AG04449 (cell line): ENCODE data around the gene TWSG1.

Experiments used
- CTCF ChIA-PET: fragments of 350-600 bp; formaldehyde crosslinking; extraction: SDS; loops from one replicate; lab custom pipeline; 2021; ENCODE audit warnings: antibody characterized with exemption; lab: Yijun Ruan, JAX
- POLR2A ChIA-PET: fragments of 400-600, 350-600 bp; formaldehyde crosslinking; extraction: SDS; loops from one replicate; lab custom pipeline; 2020; ENCODE audit warnings: antibody characterized with exemption, inconsistent platforms; lab: Yijun Ruan, JAX
- DNase-seq: peaks from one replicate; pipeline ENCODE4 v3.0.0-alpha.2; 2010; ENCODE audit warnings: low read depth, low spot score
- H3K4me3 ChIP-seq: 2 replicates; pipeline ENCODE4 v1.5.1; 2011; ENCODE audit warnings: low read depth, mild to moderate bottlenecking, control low read depth, low read length
- CTCF ChIP-seq: IDR thresholded peaks from one replicate; pipeline ENCODE4 v1.5.1; 2011; ENCODE audit warnings: mild to moderate bottlenecking, moderate library complexity, low read length, control low read depth, inconsistent platforms; ENCODE audit not compliant: insufficient read depth; ENCODE audit errors: missing control alignments

Gene TWSG1

GRCh38 chr18:9330419-9330818 is 4.2 kb upstream of the TWSG1 start:
- H3K4me3 ChIP-seq = no peak overlapping the region
- DNase-seq = no peak
- CTCF ChIA-PET = interaction anchor here (0.6 to 1.2 kb wide), 2 partner anchors 9 to 14 kb away, joined by 3 read pairs; no protein-coding TSS in a partner anchor
- POLR2A ChIA-PET = no interaction called here
- no peak for TF ChIP-seq CTCF

- TF ChIP-seq CTCF = peak; percentile 8
- DNase-seq = no peak
- POLR2A ChIA-PET = interaction anchor here (0.6 to 0.9 kb wide), 4 partner anchors 13 to 270 kb away, joined by 3 to 5 read pairs (median 4); no protein-coding TSS in a partner anchor
- H3K4me3 ChIP-seq = peak overlapping the region; percentile 58
- CTCF ChIA-PET = interaction anchor here (0.6 to 2.4 kb wide), 8 partner anchors 8 to 262 kb away, joined by 3 to 11 read pairs (median 5); no protein-coding TSS in a partner anchor
Measured at GRCh38 chr18:9333441-9334328, 888 bp upstream of the TWSG1 start.

- POLR2A ChIA-PET = interaction anchor here (0.9 to 1.0 kb wide), 2 partner anchors 16 to 82 kb away, joined by 3 read pairs; no protein-coding TSS in a partner anchor
- H3K4me3 ChIP-seq = peak overlapping the region; percentile 79
- CTCF ChIA-PET = interaction anchor here (1.5 to 2.4 kb wide), 4 partner anchors 9 to 181 kb away, joined by 4 to 11 read pairs (median 6); no protein-coding TSS in a partner anchor
- TF ChIP-seq CTCF = no peak
- no peak for DNase-seq
Measured at GRCh38 chr18:9334973-9335696, 562 bp downstream of the TWSG1 start.

GRCh38 chr18:9335697-9336045 is 1.1 kb downstream of the TWSG1 start:
- POLR2A ChIA-PET = no interaction called here
- TF ChIP-seq CTCF = no peak
- CTCF ChIA-PET = interaction anchor here (4.1 kb wide), 1 partner anchor 181 kb away, joined by 27 read pairs; no protein-coding TSS in a partner anchor
- H3K4me3 ChIP-seq = peak overlapping the region; percentile 79
- no peak for DNase-seq

- CTCF ChIA-PET = interaction anchor here (0.8 to 4.1 kb wide), 4 partner anchors 10 to 180 kb away, joined by 3 to 27 read pairs (median 6); partner anchors contain the start of gene RALBP1
- H3K4me3 ChIP-seq = no peak overlapping the region
- no peak for TF ChIP-seq CTCF
- no peak for DNase-seq
- POLR2A ChIA-PET = no interaction called here
Measured at GRCh38 chr18:9336827-9337226, 2.3 kb downstream of the TWSG1 start.
